A549 (cell line): Measurements from ENCODE around the gene EFNA5. TPM values are rescaled to one million over a fixed set of nuclear protein-coding genes. Genes with fewer than 3 reads are reported as not detected.
A peak's percentile ranks its signal among the peaks of the same experiment; 100 is the strongest.

Experiments used
- ATAC-seq, 2 experiments: fragments of 200-7000 bp in 1 of 2; fragments of >200 bp in 1 of 2; cut with Nextera tagmentation in 1 of 2; cut with Tn5 transposase in 1 of 2; 3 replicates each; pipeline versions ENCODE4 v1.8.0 to v1.9.1; 2018 to 2020; ENCODE audit warnings: mild to moderate bottlenecking in 1 of 2, moderate library complexity in 1 of 2
- CTCF ChIA-PET: fragments of 300-600 bp; sonication (Branson Sonifier 250); formaldehyde crosslinking; extraction: SDS; loops from one replicate; lab custom pipeline; 2021; ENCODE audit warnings: antibody characterized with exemption, inconsistent platforms; lab: Yijun Ruan, JAX
- POLR2A ChIA-PET: fragments of 350-600 bp; formaldehyde crosslinking; extraction: SDS; loops from one replicate; lab custom pipeline; 2021; ENCODE audit warnings: antibody characterized with exemption, inconsistent platforms; lab: Yijun Ruan, JAX
- DNase-seq, 2 experiments: peaks; one replicate each; pipeline versions ENCODE4 v3.0.0 to v3.0.0-alpha.2; 2011 to 2016; ENCODE audit warnings: low read depth in 1 of 2, low spot score in 1 of 2
- FAIRE-seq: peaks from 2 replicates; lab custom pipeline; 2011; peaks lifted over from hg19 to GRCh38; lab: Jason Lieb, UNC
- H3K27ac ChIP-seq, 2 experiments: fragments of >200 bp; sonication (Bioruptor Twin); formaldehyde crosslinking; 3 replicates each; pipeline ENCODE4 v1.5.1; 2016 to 2017
- H3K4me1 ChIP-seq: fragments of >200 bp; sonication (Bioruptor Twin); formaldehyde crosslinking; 3 replicates; pipeline ENCODE4 v1.6.1; 2016
- H3K4me2 ChIP-seq: fragments of >200 bp; sonication (Bioruptor Twin); formaldehyde crosslinking; 3 replicates; pipeline ENCODE4 v1.6.1; 2016
- H3K4me3 ChIP-seq: fragments of >200 bp; sonication (Bioruptor Twin); formaldehyde crosslinking; 3 replicates; pipeline ENCODE4 v1.5.1; 2016
- H3K9me3 ChIP-seq: fragments of >200 bp; sonication (Bioruptor Twin); formaldehyde crosslinking; 3 replicates; pipeline ENCODE4 v1.6.1; 2016
- BHLHE40 ChIP-seq: IDR thresholded peaks from 2 replicates; pipeline ENCODE4 v1.6.1; 2012; ENCODE audit warnings: low read depth, low read length, inconsistent platforms
- CHD2 ChIP-seq: fragments of 150-350 bp; IDR thresholded peaks from 2 replicates; pipeline ENCODE4 v1.6.1; 2014; ENCODE audit warnings: low read length; ENCODE audit not compliant: partially characterized antibody
- CHD4 ChIP-seq: fragments of 200-600 bp; sonication (generic); IDR thresholded peaks from 2 replicates; pipeline ENCODE4 v1.6.1; 2016; ENCODE audit warnings: antibody characterized with exemption, mild to moderate bottlenecking, borderline replicate concordance
- EHF ChIP-seq: fragments of 250-450 bp; sonication (Bioruptor Pico); IDR thresholded peaks from 2 replicates; pipeline ENCODE4 v1.5.0; 2020; ENCODE audit warnings: mild to moderate bottlenecking
- ESRRA ChIP-seq: fragments of 150-350 bp; IDR thresholded peaks from 2 replicates; pipeline ENCODE4 v1.6.1; 2014; ENCODE audit warnings: mild to moderate bottlenecking, low read length, borderline replicate concordance
- FOSB ChIP-seq: fragments of 250-450 bp; sonication (Bioruptor Pico); IDR thresholded peaks from 2 replicates; pipeline ENCODE4 v1.5.0; 2020; ENCODE audit warnings: mild to moderate bottlenecking, moderate library complexity
- FOXS1 ChIP-seq: fragments of 250-450 bp; sonication (Bioruptor Pico); IDR thresholded peaks from 2 replicates; pipeline ENCODE4 v1.5.0; 2020; ENCODE audit warnings: mild to moderate bottlenecking, moderate library complexity
- HEYL ChIP-seq: fragments of 250-450 bp; sonication (Bioruptor Pico); IDR thresholded peaks from 2 replicates; pipeline ENCODE4 v1.8.0; 2021; ENCODE audit warnings: mild to moderate bottlenecking, moderate library complexity
- HOXB13 ChIP-seq: fragments of 250-450 bp; sonication (Bioruptor Pico); IDR thresholded peaks from 2 replicates; pipeline ENCODE4 v1.5.0; 2020; ENCODE audit warnings: low read depth, mild to moderate bottlenecking, moderate library complexity
- JUN ChIP-seq, 2 experiments: fragments of >200 bp; sonication (Bioruptor Twin); formaldehyde crosslinking; IDR thresholded peaks; 2 replicates in 1 of 2; 3 replicates in 1 of 2; pipeline ENCODE4 v1.6.1; 2016 to 2017
- KDM1A ChIP-seq: fragments of 200-600 bp; sonication (generic); IDR thresholded peaks from 2 replicates; pipeline ENCODE4 v1.6.1; 2016; ENCODE audit warnings: low read depth, mild to moderate bottlenecking
- KDM5A ChIP-seq: fragments of 200-600 bp; sonication (generic); IDR thresholded peaks from 2 replicates; pipeline ENCODE4 v1.6.1; 2016; ENCODE audit warnings: antibody characterized with exemption, mild to moderate bottlenecking
- MAZ ChIP-seq: fragments of 150-350 bp; IDR thresholded peaks from 2 replicates; pipeline ENCODE4 v1.6.1; 2014; ENCODE audit warnings: antibody characterized with exemption, low read depth, low read length, borderline replicate concordance
- MYC ChIP-seq: IDR thresholded peaks from 2 replicates; pipeline ENCODE4 v1.6.1; 2012; ENCODE audit warnings: mild to moderate bottlenecking, inconsistent platforms, low read length, improper control_type of control experiment, borderline replicate concordance
- NPAS2 ChIP-seq: fragments of 250-450 bp; sonication (Bioruptor Pico); IDR thresholded peaks from 2 replicates; pipeline ENCODE4 v1.8.0; 2022; ENCODE audit warnings: mild to moderate bottlenecking, moderate library complexity, borderline replicate concordance
- NR3C1 ChIP-seq: fragments of >200 bp; sonication (Bioruptor Twin); formaldehyde crosslinking; IDR thresholded peaks from 3 replicates; pipeline ENCODE4 v1.6.1; 2017
- PHF8 ChIP-seq: fragments of 200-600 bp; sonication (generic); IDR thresholded peaks from 2 replicates; pipeline ENCODE4 v1.6.1; 2016; ENCODE audit warnings: low read depth, mild to moderate bottlenecking, antibody characterized with exemption, moderate library complexity, borderline replicate concordance
- POLR2A ChIP-seq: IDR thresholded peaks from 2 replicates; pipeline ENCODE4 v1.6.1; 2012; ENCODE audit warnings: mild to moderate bottlenecking, low read length
- RAD21 ChIP-seq, 2 experiments: fragments of >200 bp in 1 of 2; sonication (Bioruptor Twin) in 1 of 2; formaldehyde crosslinking in 1 of 2; IDR thresholded peaks in 1 of 2; conservative IDR thresholded peaks in 1 of 2; 2 replicates in 1 of 2; 3 replicates in 1 of 2; pipeline ENCODE4 v1.6.1; 2012 to 2018; ENCODE audit warnings: inconsistent platforms in 1 of 2
- RCOR1 ChIP-seq: fragments of 150-350 bp; IDR thresholded peaks from 2 replicates; pipeline ENCODE4 v1.6.1; 2014; ENCODE audit warnings: antibody characterized with exemption, low read length, low read depth
- TFCP2L1 ChIP-seq: fragments of 250-450 bp; sonication (Bioruptor Pico); IDR thresholded peaks from 2 replicates; pipeline ENCODE4 v1.5.0; 2021; ENCODE audit warnings: mild to moderate bottlenecking
- ZFP36 ChIP-seq: fragments of 450-650 bp; IDR thresholded peaks from 2 replicates; pipeline ENCODE4 v1.6.1; 2014; ENCODE audit warnings: borderline replicate concordance; ENCODE audit not compliant: partially characterized antibody
- ZNF302 ChIP-seq: fragments of 250-450 bp; sonication (Bioruptor Pico); IDR thresholded peaks from 2 replicates; pipeline ENCODE4 v1.9.0; 2021; ENCODE audit warnings: inconsistent platforms, mild to moderate bottlenecking, moderate library complexity
- WGBS: methylation state at CpG from one replicate; pipeline ENCODE4 v1.1.6; 2017; ENCODE audit errors: missing lambda C conversion rate; 5-methylcytosine and 5-hydroxymethylcytosine counted together
- polyA plus RNA-seq, 4 experiments: library from polyadenylated mRNA; depleted of rRNA in 3 of 4; stranded (reverse); fragments of >200 nt; fragmentation: RNase III in 1 of 4; extraction: RNeasy Plus Mini Kit Qiagen cat#74134 plus additional on column Dnase treatment in 1 of 4; gene quantifications; 2 replicates in 3 of 4; 3 replicates in 1 of 4; pipeline ENCODE4 v1.2.3, GENCODE V29; 2011 to 2017
- TF ChIP-seq, protein P1 (sequence below): fragments of 150-350 bp; IDR thresholded peaks from 2 replicates; pipeline ENCODE4 v1.6.1; 2014; ENCODE audit warnings: low read depth, mild to moderate bottlenecking, low read length
- TF ChIP-seq, protein P2 (sequence below): fragments of >200 bp; sonication (Bioruptor Twin); formaldehyde crosslinking; IDR thresholded peaks from 3 replicates; pipeline ENCODE4 v1.5.1; 2016
- TF ChIP-seq, protein P3 (sequence below): fragments of 450-650 bp; IDR thresholded peaks from 2 replicates; pipeline ENCODE4 v1.6.1; 2014; ENCODE audit warnings: antibody characterized with exemption
- TF ChIP-seq, protein P4 (sequence below): fragments of >200 bp; sonication (Bioruptor Twin); formaldehyde crosslinking; IDR thresholded peaks from 3 replicates; pipeline ENCODE4 v1.6.1; 2016
- TF ChIP-seq, protein P5 (sequence below): fragments of 250-450 bp; sonication (Bioruptor Pico); IDR thresholded peaks from 2 replicates; pipeline ENCODE4 v1.5.0; 2021; ENCODE audit warnings: mild to moderate bottlenecking, moderate library complexity, borderline replicate concordance

Gene EFNA5
- polyA plus RNA-seq, 2 of the 4 experiments (the other 2 are of a cell fraction) = 8.5 to 20.7 TPM

DNA sequence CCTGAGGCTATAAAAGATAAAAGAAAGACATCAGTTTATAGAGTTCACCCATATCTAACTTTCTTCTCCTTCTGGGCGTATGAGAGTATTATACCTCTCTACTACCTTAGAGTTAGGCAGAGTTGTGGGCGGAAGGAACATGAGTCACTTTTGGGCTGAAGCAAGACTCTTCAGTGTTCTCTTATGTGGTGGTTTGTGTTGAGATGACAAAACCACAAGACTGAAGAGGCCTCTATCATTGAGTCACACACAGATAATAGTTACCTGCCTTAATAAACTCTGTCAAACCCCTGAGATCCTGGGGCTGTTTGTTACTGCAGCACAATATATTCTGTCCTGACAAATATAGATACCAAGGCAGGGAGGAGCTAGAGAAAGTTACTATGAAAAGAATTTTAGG lies 184.2 kb downstream of the EFNA5 start:
- TF ChIP-seq PHF8 (no peak), HOXB13 (CRISPR knock-in tag) (no peak), RAD21 (conservative IDR thresholded peaks at IDR 0.05 in 1 of 2, IDR thresholded peaks at IDR 0.05 in 1 of 2) (no peak), JUN (IDR thresholded peaks at IDR 0.05) (no peak), POLR2A (no peak), KDM1A (no peak), FOSB (no peak), EHF (no peak)
- TF ChIP-seq, protein P1, sequence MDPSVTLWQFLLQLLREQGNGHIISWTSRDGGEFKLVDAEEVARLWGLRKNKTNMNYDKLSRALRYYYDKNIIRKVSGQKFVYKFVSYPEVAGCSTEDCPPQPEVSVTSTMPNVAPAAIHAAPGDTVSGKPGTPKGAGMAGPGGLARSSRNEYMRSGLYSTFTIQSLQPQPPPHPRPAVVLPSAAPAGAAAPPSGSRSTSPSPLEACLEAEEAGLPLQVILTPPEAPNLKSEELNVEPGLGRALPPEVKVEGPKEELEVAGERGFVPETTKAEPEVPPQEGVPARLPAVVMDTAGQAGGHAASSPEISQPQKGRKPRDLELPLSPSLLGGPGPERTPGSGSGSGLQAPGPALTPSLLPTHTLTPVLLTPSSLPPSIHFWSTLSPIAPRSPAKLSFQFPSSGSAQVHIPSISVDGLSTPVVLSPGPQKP = no peak
- TF ChIP-seq, protein P2, sequence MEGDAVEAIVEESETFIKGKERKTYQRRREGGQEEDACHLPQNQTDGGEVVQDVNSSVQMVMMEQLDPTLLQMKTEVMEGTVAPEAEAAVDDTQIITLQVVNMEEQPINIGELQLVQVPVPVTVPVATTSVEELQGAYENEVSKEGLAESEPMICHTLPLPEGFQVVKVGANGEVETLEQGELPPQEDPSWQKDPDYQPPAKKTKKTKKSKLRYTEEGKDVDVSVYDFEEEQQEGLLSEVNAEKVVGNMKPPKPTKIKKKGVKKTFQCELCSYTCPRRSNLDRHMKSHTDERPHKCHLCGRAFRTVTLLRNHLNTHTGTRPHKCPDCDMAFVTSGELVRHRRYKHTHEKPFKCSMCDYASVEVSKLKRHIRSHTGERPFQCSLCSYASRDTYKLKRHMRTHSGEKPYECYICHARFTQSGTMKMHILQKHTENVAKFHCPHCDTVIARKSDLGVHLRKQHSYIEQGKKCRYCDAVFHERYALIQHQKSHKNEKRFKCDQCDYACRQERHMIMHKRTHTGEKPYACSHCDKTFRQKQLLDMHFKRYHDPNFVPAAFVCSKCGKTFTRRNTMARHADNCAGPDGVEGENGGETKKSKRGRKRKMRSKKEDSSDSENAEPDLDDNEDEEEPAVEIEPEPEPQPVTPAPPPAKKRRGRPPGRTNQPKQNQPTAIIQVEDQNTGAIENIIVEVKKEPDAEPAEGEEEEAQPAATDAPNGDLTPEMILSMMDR = no peak
- Histone ChIP-seq H3K9me3 (no peaks in the 10 kb centered on the region), H3K4me1 (peaks cover 50% of the 10 kb centered on the region), H3K27ac (peak overlapping the region in 1 of 2 experiments; percentile 59; a peak in 4 of 6 replicates), H3K4me3 (no peak overlapping the region), H3K4me2 (no peak overlapping the region)
- ChIA-PET POLR2A (no interaction called here), CTCF (no interaction called here)
- ATAC-seq = peak; percentile 23 to 36; a peak in 1 of 6 replicates
- FAIRE-seq = no peak
- DNase-seq = no peak
- WGBS = 92% methylated on average over 2 of the region's 2 CpGs

GRCh38 chr5:107485184-107485583 lies 185.6 kb downstream of the EFNA5 start:
- ATAC-seq (no peak), FAIRE-seq (no peak), DNase-seq (no peak)
- ChIA-PET CTCF (interaction anchor here (1.9 kb wide), 1 partner anchor 87 kb away, joined by 8 read pairs; no protein-coding TSS in a partner anchor), POLR2A (no interaction called here)
- Histone ChIP-seq H3K27ac (peak overlapping the region in 1 of 2 experiments; percentile 21; a peak in 1 of 6 replicates), H3K4me2 (no peak overlapping the region), H3K4me1 (peaks cover 58% of the 10 kb centered on the region), H3K4me3 (no peak overlapping the region), H3K9me3 (no peaks in the 10 kb centered on the region)
- TF ChIP-seq JUN (IDR thresholded peaks at IDR 0.05) (no peak), NPAS2 (no peak), ESRRA (no peak), RCOR1 (no peak), BHLHE40 (no peak), FOXS1 (CRISPR knock-in tag) (no peak), ZFP36 (no peak), ZNF302 (CRISPR knock-in tag) (no peak), NR3C1 (no peak), CHD4 (no peak), CHD2 (no peak), HEYL (no peak), PHF8 (no peak), KDM5A (no peak), MYC (no peak), TFCP2L1 (CRISPR knock-in tag) (no peak), MAZ (no peak)
- TF ChIP-seq, protein P3, sequence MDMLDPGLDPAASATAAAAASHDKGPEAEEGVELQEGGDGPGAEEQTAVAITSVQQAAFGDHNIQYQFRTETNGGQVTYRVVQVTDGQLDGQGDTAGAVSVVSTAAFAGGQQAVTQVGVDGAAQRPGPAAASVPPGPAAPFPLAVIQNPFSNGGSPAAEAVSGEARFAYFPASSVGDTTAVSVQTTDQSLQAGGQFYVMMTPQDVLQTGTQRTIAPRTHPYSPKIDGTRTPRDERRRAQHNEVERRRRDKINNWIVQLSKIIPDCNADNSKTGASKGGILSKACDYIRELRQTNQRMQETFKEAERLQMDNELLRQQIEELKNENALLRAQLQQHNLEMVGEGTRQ = no peak
- TF ChIP-seq, protein P4, sequence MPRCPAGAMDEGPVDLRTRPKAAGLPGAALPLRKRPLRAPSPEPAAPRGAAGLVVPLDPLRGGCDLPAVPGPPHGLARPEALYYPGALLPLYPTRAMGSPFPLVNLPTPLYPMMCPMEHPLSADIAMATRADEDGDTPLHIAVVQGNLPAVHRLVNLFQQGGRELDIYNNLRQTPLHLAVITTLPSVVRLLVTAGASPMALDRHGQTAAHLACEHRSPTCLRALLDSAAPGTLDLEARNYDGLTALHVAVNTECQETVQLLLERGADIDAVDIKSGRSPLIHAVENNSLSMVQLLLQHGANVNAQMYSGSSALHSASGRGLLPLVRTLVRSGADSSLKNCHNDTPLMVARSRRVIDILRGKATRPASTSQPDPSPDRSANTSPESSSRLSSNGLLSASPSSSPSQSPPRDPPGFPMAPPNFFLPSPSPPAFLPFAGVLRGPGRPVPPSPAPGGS = no peak
- TF ChIP-seq, protein P5, sequence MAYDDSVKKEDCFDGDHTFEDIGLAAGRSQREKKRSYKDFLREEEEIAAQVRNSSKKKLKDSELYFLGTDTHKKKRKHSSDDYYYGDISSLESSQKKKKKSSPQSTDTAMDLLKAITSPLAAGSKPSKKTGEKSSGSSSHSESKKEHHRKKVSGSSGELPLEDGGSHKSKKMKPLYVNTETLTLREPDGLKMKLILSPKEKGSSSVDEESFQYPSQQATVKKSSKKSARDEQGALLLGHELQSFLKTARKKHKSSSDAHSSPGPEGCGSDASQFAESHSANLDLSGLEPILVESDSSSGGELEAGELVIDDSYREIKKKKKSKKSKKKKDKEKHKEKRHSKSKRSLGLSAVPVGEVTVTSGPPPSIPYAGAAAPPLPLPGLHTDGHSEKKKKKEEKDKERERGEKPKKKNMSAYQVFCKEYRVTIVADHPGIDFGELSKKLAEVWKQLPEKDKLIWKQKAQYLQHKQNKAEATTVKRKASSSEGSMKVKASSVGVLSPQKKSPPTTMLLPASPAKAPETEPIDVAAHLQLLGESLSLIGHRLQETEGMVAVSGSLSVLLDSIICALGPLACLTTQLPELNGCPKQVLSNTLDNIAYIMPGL (CRISPR knock-in tag) = no peak
